ENCODE results near the gene FLT1.

GRCh38 chr13:28342251-28342650 is 152.7 kb downstream of the FLT1 start:
- TF ChIP-seq, protein P1, sequence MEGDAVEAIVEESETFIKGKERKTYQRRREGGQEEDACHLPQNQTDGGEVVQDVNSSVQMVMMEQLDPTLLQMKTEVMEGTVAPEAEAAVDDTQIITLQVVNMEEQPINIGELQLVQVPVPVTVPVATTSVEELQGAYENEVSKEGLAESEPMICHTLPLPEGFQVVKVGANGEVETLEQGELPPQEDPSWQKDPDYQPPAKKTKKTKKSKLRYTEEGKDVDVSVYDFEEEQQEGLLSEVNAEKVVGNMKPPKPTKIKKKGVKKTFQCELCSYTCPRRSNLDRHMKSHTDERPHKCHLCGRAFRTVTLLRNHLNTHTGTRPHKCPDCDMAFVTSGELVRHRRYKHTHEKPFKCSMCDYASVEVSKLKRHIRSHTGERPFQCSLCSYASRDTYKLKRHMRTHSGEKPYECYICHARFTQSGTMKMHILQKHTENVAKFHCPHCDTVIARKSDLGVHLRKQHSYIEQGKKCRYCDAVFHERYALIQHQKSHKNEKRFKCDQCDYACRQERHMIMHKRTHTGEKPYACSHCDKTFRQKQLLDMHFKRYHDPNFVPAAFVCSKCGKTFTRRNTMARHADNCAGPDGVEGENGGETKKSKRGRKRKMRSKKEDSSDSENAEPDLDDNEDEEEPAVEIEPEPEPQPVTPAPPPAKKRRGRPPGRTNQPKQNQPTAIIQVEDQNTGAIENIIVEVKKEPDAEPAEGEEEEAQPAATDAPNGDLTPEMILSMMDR (IDR thresholded peaks at IDR 0.05; ENCODE audit: low read length): no peak
- no peak for TF ChIP-seq EZH2 (IDR thresholded peaks at IDR 0.05; ENCODE audit: borderline replicate concordance, low read length)

Data from OCI-LY1 (cell line).